Measurements from ENCODE around the gene TEX35. TPM values are rescaled to one million over a fixed set of nuclear protein-coding genes. Genes with fewer than 3 reads are reported as not detected.

Gene TEX35
- total RNA-seq, 1 experiment from 2014 or later = not detected

- H2AFZ ChIP-seq = no peak overlapping the region
- ChIA-PET CTCF (interaction anchor here (0.6 to 1.1 kb wide), 2 partner anchors 26 to 408 kb away, joined by 3 read pairs; no protein-coding TSS in a partner anchor), POLR2A (ENCODE audit: unreplicated experiment) (no interaction called here)
- H3K9me2 ChIP-seq (ENCODE audit: insufficient read depth) = no peaks in the 10 kb centered on the region
- TF ChIP-seq CTCF (conservative IDR thresholded peaks at IDR 0.05) (no peak), EZH2 (IDR thresholded peaks at IDR 0.05; ENCODE audit: low read depth) (no peak)
- no peaks in the 10 kb centered on the region for H3K27me3 ChIP-seq (ENCODE audit: insufficient read depth, low read depth)
- intact Hi-C loops (cut with micrococcal nuclease; ENCODE audit: unreplicated experiment) = loop anchor here (10.0 kb wide), 1 partner anchor 555 kb away; no protein-coding TSS in a partner anchor
- H3K9me3 ChIP-seq (ENCODE audit: insufficient read depth, low read depth) = no peaks in the 10 kb centered on the region
- H3K4me2 ChIP-seq = no peak overlapping the region
- BruUV-seq (replicated peaks) = no TSS peak
- no peak for DNase-seq
- no peaks in the 10 kb centered on the region for H3K79me2 ChIP-seq (ENCODE audit: low read depth)
- H3F3A ChIP-seq (ENCODE audit: insufficient read depth, low read depth) = peaks cover 3% of the 10 kb centered on the region; the same call in 1 of the 2 replicates
- no peaks in the 10 kb centered on the region for H3K4me1 ChIP-seq (replicated peaks; ENCODE audit: insufficient read depth)
- no peaks in the 10 kb centered on the region for H3K36me3 ChIP-seq (ENCODE audit: low read depth)
- no peaks in the 10 kb centered on the region for H4K20me1 ChIP-seq (ENCODE audit: insufficient read depth)
- no peak overlapping the region for H3K4me3 ChIP-seq
- no peak overlapping the region for H3K27ac ChIP-seq
Observed at GRCh38 chr1:178500091-178500770, 12.7 kb upstream of the TEX35 start.

GRCh38 chr1:178500936-178501554, 11.9 kb upstream of the TEX35 start:
- Histone ChIP-seq H3F3A (ENCODE audit: insufficient read depth, low read depth) (peaks cover 3% of the 10 kb centered on the region; the same call in 1 of the 2 replicates), H3K27me3 (ENCODE audit: insufficient read depth, low read depth) (no peaks in the 10 kb centered on the region), H3K36me3 (ENCODE audit: low read depth) (no peaks in the 10 kb centered on the region), H3K9me2 (ENCODE audit: insufficient read depth) (no peaks in the 10 kb centered on the region), H3K9me3 (ENCODE audit: insufficient read depth, low read depth) (no peaks in the 10 kb centered on the region), H3K4me2 (no peak overlapping the region), H3K27ac (no peak overlapping the region), H3K4me1 (replicated peaks; ENCODE audit: insufficient read depth) (no peaks in the 10 kb centered on the region), H3K79me2 (ENCODE audit: low read depth) (no peaks in the 10 kb centered on the region), H2AFZ (no peak overlapping the region), H4K20me1 (ENCODE audit: insufficient read depth) (no peaks in the 10 kb centered on the region), H3K4me3 (no peak overlapping the region)
- POLR2A ChIA-PET (ENCODE audit: unreplicated experiment) = no interaction called here
- intact Hi-C loops (cut with micrococcal nuclease; ENCODE audit: unreplicated experiment) = loop anchor here (10.0 kb wide), 1 partner anchor 556 kb away; no protein-coding TSS in a partner anchor
- TF ChIP-seq EZH2 (IDR thresholded peaks at IDR 0.05; ENCODE audit: low read depth) (no peak), CTCF (conservative IDR thresholded peaks at IDR 0.05) (no peak)
- DNase-seq = no peak
- CTCF ChIA-PET = interaction anchor here (0.6 to 1.4 kb wide), 3 partner anchors 27 to 409 kb away, joined by 3 to 9 read pairs (median 3); no protein-coding TSS in a partner anchor
- no TSS peak for BruUV-seq (replicated peaks)

GRCh38 chr1:178501705-178502329, 11.1 kb upstream of the TEX35 start:
- Histone ChIP-seq H3K27ac (no peak overlapping the region), H3K9me3 (ENCODE audit: insufficient read depth, low read depth) (no peaks in the 10 kb centered on the region), H4K20me1 (ENCODE audit: insufficient read depth) (no peaks in the 10 kb centered on the region), H3F3A (ENCODE audit: insufficient read depth, low read depth) (peaks cover 3% of the 10 kb centered on the region; the same call in 1 of the 2 replicates), H2AFZ (no peak overlapping the region), H3K4me2 (no peak overlapping the region), H3K4me3 (no peak overlapping the region), H3K36me3 (ENCODE audit: low read depth) (no peaks in the 10 kb centered on the region), H3K9me2 (ENCODE audit: insufficient read depth) (no peaks in the 10 kb centered on the region), H3K27me3 (ENCODE audit: insufficient read depth, low read depth) (no peaks in the 10 kb centered on the region), H3K4me1 (replicated peaks; ENCODE audit: insufficient read depth) (no peaks in the 10 kb centered on the region), H3K79me2 (ENCODE audit: low read depth) (no peaks in the 10 kb centered on the region)
- intact Hi-C loops (cut with micrococcal nuclease; ENCODE audit: unreplicated experiment) = loop anchor here (10.0 kb wide), 1 partner anchor 557 kb away; no protein-coding TSS in a partner anchor
- DNase-seq = peak; percentile 46 to 53
- BruUV-seq (replicated peaks) = no TSS peak
- ChIA-PET CTCF (interaction anchor here (0.6 to 1.4 kb wide), 2 partner anchors 190 to 194 kb away, joined by 3 to 9 read pairs; no protein-coding TSS in a partner anchor), POLR2A (ENCODE audit: unreplicated experiment) (no interaction called here)
- TF ChIP-seq CTCF (conservative IDR thresholded peaks at IDR 0.05) (peak; percentile 89), EZH2 (IDR thresholded peaks at IDR 0.05; ENCODE audit: low read depth) (no peak)
